Measurements from ENCODE around the gene SIRPB2. TPM values are rescaled to one million over a fixed set of nuclear protein-coding genes. Genes with fewer than 3 reads are reported as not detected.

Gene SIRPB2
- total and polyA plus RNA-seq, 10 of the 15 experiments (the other 5 are each of a cell fraction or from before 2014, with no cell fraction given) = not detected

DNA sequence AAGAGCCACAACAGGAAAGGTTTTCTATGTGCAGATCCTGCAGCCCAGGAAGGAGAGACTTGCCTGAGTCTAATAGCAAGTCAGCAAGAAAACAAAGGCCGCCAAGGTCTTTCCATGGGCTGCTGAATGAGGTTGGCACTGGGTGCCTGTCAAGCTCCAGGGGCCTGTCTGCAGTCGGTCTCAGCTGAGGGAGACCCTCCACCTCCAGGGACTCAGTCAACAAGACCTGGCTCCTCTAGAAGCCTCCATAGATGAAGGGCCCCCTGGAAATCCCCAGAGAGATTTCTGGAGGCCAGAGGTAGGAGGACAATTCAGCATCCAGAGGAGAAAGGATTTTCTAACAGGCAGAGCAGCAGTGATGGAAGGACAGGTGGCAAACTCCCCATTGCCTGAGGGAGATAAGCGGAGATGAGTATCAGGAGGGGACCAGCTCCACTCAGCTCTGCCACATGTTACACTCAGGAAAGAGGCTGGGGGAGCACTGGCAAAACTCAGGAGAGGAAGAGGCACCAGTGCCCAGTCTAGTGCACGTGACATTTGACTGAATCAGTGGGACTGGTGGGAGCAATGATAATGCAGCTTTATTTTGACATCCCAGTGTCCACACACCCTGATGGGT lies 64.9 kb downstream of the SIRPB2 start:
- 45% methylated on average over 4 of the region's 4 CpGs for WGBS (ENCODE audit: insufficient coverage, insufficient replicate concordance, low lambda C conversion rate, missing lambda C conversion rate)
- in situ Hi-C loops (cut with MboI) = no loop called here
- RAD21 ChIA-PET (ENCODE audit: unreplicated experiment) = no interaction called here

More for the DNA sequence above, 64.9 kb downstream of the SIRPB2 start:
- H2AFZ ChIP-seq (ENCODE audit: control insufficient read depth, low read depth, low read length) = no peak overlapping the region
- H3K27me3 ChIP-seq (replicated peaks in 1 of 2; ENCODE audit: control insufficient read depth in 2 of 2, insufficient read depth in 2 of 2, low read length in 1 of 2) = no peaks in the 10 kb centered on the region; a peak in 2 of 4 replicates
- no peaks in the 10 kb centered on the region for H3K36me3 ChIP-seq (ENCODE audit: control insufficient read depth in 2 of 2, insufficient read depth in 2 of 2, low read length in 1 of 2)
- BruUV-seq (replicated peaks) = no TSS peak
- no peak for FAIRE-seq
- intact Hi-C loops (cut with micrococcal nuclease; ENCODE audit: unreplicated experiment) = no loop called here
- H3K4me2 ChIP-seq (ENCODE audit: control insufficient read depth, insufficient read depth) = no peak overlapping the region
- no peak for TF ChIP-seq CREM (IDR thresholded peaks at IDR 0.05; ENCODE audit: low read depth)
- no peak for TF ChIP-seq BMI1 (IDR thresholded peaks at IDR 0.05; ENCODE audit: borderline replicate concordance)
- no peak for TF ChIP-seq SMC3 (IDR thresholded peaks at IDR 0.05; ENCODE audit: borderline replicate concordance, low read length)
- TF ChIP-seq USF2 (IDR thresholded peaks at IDR 0.05; ENCODE audit: borderline replicate concordance, low read depth, low read length) = no peak
- TF ChIP-seq ATF7 (IDR thresholded peaks at IDR 0.05; ENCODE audit: low read depth) = no peak
- TF ChIP-seq MEF2B (IDR thresholded peaks at IDR 0.05; ENCODE audit: partially characterized antibody, poor library complexity, severe bottlenecking) = no peak
- no peak for TF ChIP-seq NFXL1 (IDR thresholded peaks at IDR 0.05; ENCODE audit: borderline replicate concordance)
- TF ChIP-seq FOXM1 (IDR thresholded peaks at IDR 0.05; ENCODE audit: low read depth, low read length) = no peak
- no peak for TF ChIP-seq MXI1 (IDR thresholded peaks at IDR 0.05; ENCODE audit: low read depth, low read length)
- TF ChIP-seq BACH1 (IDR thresholded peaks at IDR 0.05; ENCODE audit: borderline replicate concordance) = no peak
- H3K9ac ChIP-seq (ENCODE audit: control insufficient read depth, insufficient read depth, low read length) = no peak overlapping the region
- H3K4me1 ChIP-seq (ENCODE audit: control insufficient read depth, insufficient read depth, low read length) = no peaks in the 10 kb centered on the region
- H3K4me3 ChIP-seq = no peak overlapping the region
- DNase-seq (ENCODE audit: low read depth, low spot score) = no peak
- POLR2A ChIA-PET = no interaction called here
- ATAC-seq = no peak
- H3K27ac ChIP-seq (ENCODE audit: control insufficient read depth, insufficient read depth) = no peak overlapping the region
- no peaks in the 10 kb centered on the region for H4K20me1 ChIP-seq (ENCODE audit: control insufficient read depth, insufficient read depth)
- SMC1A ChIA-PET (ENCODE audit: uncharacterized antibody, unreplicated experiment) = interaction anchor here (2.2 kb wide), 1 partner anchor 10 kb away, joined by 6 read pairs; no protein-coding TSS in a partner anchor
- CTCF ChIA-PET = interaction anchor here (1.0 to 1.1 kb wide), 2 partner anchors 27 to 41 kb away, joined by 3 read pairs; no protein-coding TSS in a partner anchor
- H3K79me2 ChIP-seq (ENCODE audit: control insufficient read depth, insufficient read depth, low read length) = no peaks in the 10 kb centered on the region
- H3K9me3 ChIP-seq (replicated peaks; ENCODE audit: control insufficient read depth, insufficient read depth, low read length) = no peaks in the 10 kb centered on the region; the same call in 2 of the 3 replicates

Small RNA genes within 50 kb of the gene (small RNA-seq; reads per million reads assigned to genes)
- not detected for gene RNU6-917P

Other genes with a start within 250 kb of the SIRPB2 start
- 0.45 and 0.49 TPM in 2 replicates for gene SNPH, start 225.1 kb downstream of the SIRPB2 start, total RNA-seq (2014; rRNA removed)
- gene SNPH, start 225.1 kb downstream of the SIRPB2 start, total RNA-seq (2014; rRNA removed; fragmentation: Illumina TruSeq; extraction: Trizol) = 0.13 and 0.14 TPM in 2 replicates
- gene SNPH, start 225.1 kb downstream of the SIRPB2 start, total RNA-seq (2021) = 0.31 and 0.53 TPM in 2 replicates
- not detected in 2 replicates for gene SNPH, start 225.1 kb downstream of the SIRPB2 start, polyA plus RNA-seq (2011; rRNA removed)
- 0.05 and 0.15 TPM in 2 replicates for gene SNPH, start 225.1 kb downstream of the SIRPB2 start, polyA plus RNA-seq (2014; fragmentation: Illumina TruSeq; extraction: Trizol)
- gene SNPH, start 225.1 kb downstream of the SIRPB2 start, polyA plus RNA-seq (2014; fragmentation: Nextera tagmentation; extraction: Ambion mirVana) = under 1 TPM in 1 of 2 experiments, not detected in 1; 0.02 TPM
- 0.27 and 0.40 TPM in 2 replicates for gene SNPH, start 225.1 kb downstream of the SIRPB2 start, polyA plus RNA-seq (2014; rRNA removed)
- gene SNPH, start 225.1 kb downstream of the SIRPB2 start, polyA plus RNA-seq (2016; fragmentation: Nextera tagmentation; extraction: Ambion mirVana) = under 1 TPM; 0.37 to 0.44 TPM
- 0.60 and 1.1 TPM in 2 replicates for gene SDCBP2, start 162.3 kb downstream of the SIRPB2 start, total RNA-seq (2014; rRNA removed)
- 0.45 and 0.60 TPM in 2 replicates for gene SDCBP2, start 162.3 kb downstream of the SIRPB2 start, total RNA-seq (2014; rRNA removed; fragmentation: Illumina TruSeq; extraction: Trizol)
- gene SDCBP2, start 162.3 kb downstream of the SIRPB2 start, total RNA-seq (2021) = 0.77 and 1.5 TPM in 2 replicates
- 1.3 and 1.5 TPM in 2 replicates for gene SDCBP2, start 162.3 kb downstream of the SIRPB2 start, polyA plus RNA-seq (2011; rRNA removed)
- gene SDCBP2, start 162.3 kb downstream of the SIRPB2 start, polyA plus RNA-seq (2014; fragmentation: Illumina TruSeq; extraction: Trizol) = 0.51 and 0.96 TPM in 2 replicates
- gene SDCBP2, start 162.3 kb downstream of the SIRPB2 start, polyA plus RNA-seq (2014; fragmentation: Nextera tagmentation; extraction: Ambion mirVana) = under 1 TPM in 1 of 2 experiments, not detected in 1; 0.16 TPM
- 1.3 and 1.9 TPM in 2 replicates for gene SDCBP2, start 162.3 kb downstream of the SIRPB2 start, polyA plus RNA-seq (2014; rRNA removed)
- 1 to 10 TPM; 1.4 to 2.4 TPM for gene SDCBP2, start 162.3 kb downstream of the SIRPB2 start, polyA plus RNA-seq (2016; fragmentation: Nextera tagmentation; extraction: Ambion mirVana)
- 88.4 and 103 TPM in 2 replicates for gene FKBP1A, start 98.4 kb downstream of the SIRPB2 start, total RNA-seq (2014; rRNA removed)
- 121 and 129 TPM in 2 replicates for gene FKBP1A, start 98.4 kb downstream of the SIRPB2 start, total RNA-seq (2014; rRNA removed; fragmentation: Illumina TruSeq; extraction: Trizol)
- gene FKBP1A, start 98.4 kb downstream of the SIRPB2 start, total RNA-seq (2021) = 249 and 256 TPM in 2 replicates
- gene FKBP1A, start 98.4 kb downstream of the SIRPB2 start, polyA plus RNA-seq (2011; rRNA removed) = 412 and 519 TPM in 2 replicates
- gene FKBP1A, start 98.4 kb downstream of the SIRPB2 start, polyA plus RNA-seq (2014; fragmentation: Illumina TruSeq; extraction: Trizol) = 687 and 768 TPM in 2 replicates
- 100 to 1,000 TPM; 150 to 166 TPM for gene FKBP1A, start 98.4 kb downstream of the SIRPB2 start, polyA plus RNA-seq (2014; fragmentation: Nextera tagmentation; extraction: Ambion mirVana)
- 258 and 259 TPM in 2 replicates for gene FKBP1A, start 98.4 kb downstream of the SIRPB2 start, polyA plus RNA-seq (2014; rRNA removed)
- gene FKBP1A, start 98.4 kb downstream of the SIRPB2 start, polyA plus RNA-seq (2016; fragmentation: Nextera tagmentation; extraction: Ambion mirVana) = 100 to 1,000 TPM; 590 TPM
- gene NSFL1C, start 24.6 kb downstream of the SIRPB2 start, total RNA-seq (2014; rRNA removed) = 34.8 and 34.9 TPM in 2 replicates
- gene NSFL1C, start 24.6 kb downstream of the SIRPB2 start, total RNA-seq (2014; rRNA removed; fragmentation: Illumina TruSeq; extraction: Trizol) = 19.5 and 21.5 TPM in 2 replicates
- gene NSFL1C, start 24.6 kb downstream of the SIRPB2 start, total RNA-seq (2021) = 74.4 and 75.8 TPM in 2 replicates
- gene NSFL1C, start 24.6 kb downstream of the SIRPB2 start, polyA plus RNA-seq (2011; rRNA removed) = 19.9 and 31.0 TPM in 2 replicates
- gene NSFL1C, start 24.6 kb downstream of the SIRPB2 start, polyA plus RNA-seq (2014; fragmentation: Illumina TruSeq; extraction: Trizol) = 75.4 and 77.5 TPM in 2 replicates
- 10 to 100 TPM; 27.7 to 29.4 TPM for gene NSFL1C, start 24.6 kb downstream of the SIRPB2 start, polyA plus RNA-seq (2014; fragmentation: Nextera tagmentation; extraction: Ambion mirVana)
- 41.5 and 49.4 TPM in 2 replicates for gene NSFL1C, start 24.6 kb downstream of the SIRPB2 start, polyA plus RNA-seq (2014; rRNA removed)
- 100 to 1,000 TPM in 1 of 2 experiments, 10 to 100 TPM in 1; 92.2 to 100 TPM for gene NSFL1C, start 24.6 kb downstream of the SIRPB2 start, polyA plus RNA-seq (2016; fragmentation: Nextera tagmentation; extraction: Ambion mirVana)
- gene SIRPD, start 66.3 kb upstream of the SIRPB2 start, total RNA-seq (2014; rRNA removed) = 0.54 and 1.1 TPM in 2 replicates
- 0.46 and 1.0 TPM in 2 replicates for gene SIRPD, start 66.3 kb upstream of the SIRPB2 start, total RNA-seq (2014; rRNA removed; fragmentation: Illumina TruSeq; extraction: Trizol)
- gene SIRPD, start 66.3 kb upstream of the SIRPB2 start, total RNA-seq (2021) = 0.51 and 1.1 TPM in 2 replicates
- gene SIRPD, start 66.3 kb upstream of the SIRPB2 start, polyA plus RNA-seq (2011; rRNA removed) = 0.10 TPM in 1 of 2 replicates, not detected in the other
- 0.52 and 1.6 TPM in 2 replicates for gene SIRPD, start 66.3 kb upstream of the SIRPB2 start, polyA plus RNA-seq (2014; fragmentation: Illumina TruSeq; extraction: Trizol)
- gene SIRPD, start 66.3 kb upstream of the SIRPB2 start, polyA plus RNA-seq (2014; fragmentation: Nextera tagmentation; extraction: Ambion mirVana) = 1 to 10 TPM in 1 of 2 experiments, under 1 TPM in 1; 0.77 to 1.1 TPM
- 0.06 and 0.18 TPM in 2 replicates for gene SIRPD, start 66.3 kb upstream of the SIRPB2 start, polyA plus RNA-seq (2014; rRNA removed)
- gene SIRPD, start 66.3 kb upstream of the SIRPB2 start, polyA plus RNA-seq (2016; fragmentation: Nextera tagmentation; extraction: Ambion mirVana) = under 1 TPM; 0.74 to 0.99 TPM
- 10.0 and 10.3 TPM in 2 replicates for gene SIRPB1, start 128.6 kb upstream of the SIRPB2 start, total RNA-seq (2014; rRNA removed)
- 8.2 and 12.0 TPM in 2 replicates for gene SIRPB1, start 128.6 kb upstream of the SIRPB2 start, total RNA-seq (2014; rRNA removed; fragmentation: Illumina TruSeq; extraction: Trizol)
- gene SIRPB1, start 128.6 kb upstream of the SIRPB2 start, total RNA-seq (2021) = 18.9 and 20.1 TPM in 2 replicates
- 2.7 and 3.4 TPM in 2 replicates for gene SIRPB1, start 128.6 kb upstream of the SIRPB2 start, polyA plus RNA-seq (2011; rRNA removed)
- gene SIRPB1, start 128.6 kb upstream of the SIRPB2 start, polyA plus RNA-seq (2014; fragmentation: Illumina TruSeq; extraction: Trizol) = 22.3 and 26.0 TPM in 2 replicates
- 10 to 100 TPM; 27.9 to 33.8 TPM for gene SIRPB1, start 128.6 kb upstream of the SIRPB2 start, polyA plus RNA-seq (2014; fragmentation: Nextera tagmentation; extraction: Ambion mirVana)
- 17.0 and 17.9 TPM in 2 replicates for gene SIRPB1, start 128.6 kb upstream of the SIRPB2 start, polyA plus RNA-seq (2014; rRNA removed)
- gene SIRPB1, start 128.6 kb upstream of the SIRPB2 start, polyA plus RNA-seq (2016; fragmentation: Nextera tagmentation; extraction: Ambion mirVana) = 1 to 10 TPM; 9.2 to 9.7 TPM
- 2.6 and 4.3 TPM in 2 replicates for gene SIRPG, start 166.4 kb upstream of the SIRPB2 start, total RNA-seq (2014; rRNA removed)
- gene SIRPG, start 166.4 kb upstream of the SIRPB2 start, total RNA-seq (2014; rRNA removed; fragmentation: Illumina TruSeq; extraction: Trizol) = 2.7 and 3.1 TPM in 2 replicates
- gene SIRPG, start 166.4 kb upstream of the SIRPB2 start, total RNA-seq (2021) = 3.4 and 4.0 TPM in 2 replicates
- gene SIRPG, start 166.4 kb upstream of the SIRPB2 start, polyA plus RNA-seq (2011; rRNA removed) = 0.95 and 1.1 TPM in 2 replicates
- gene SIRPG, start 166.4 kb upstream of the SIRPB2 start, polyA plus RNA-seq (2014; fragmentation: Illumina TruSeq; extraction: Trizol) = 7.6 and 8.3 TPM in 2 replicates
- 10 to 100 TPM; 10.0 to 13.0 TPM for gene SIRPG, start 166.4 kb upstream of the SIRPB2 start, polyA plus RNA-seq (2014; fragmentation: Nextera tagmentation; extraction: Ambion mirVana)
- gene SIRPG, start 166.4 kb upstream of the SIRPB2 start, polyA plus RNA-seq (2014; rRNA removed) = 6.5 and 6.9 TPM in 2 replicates
- 1 to 10 TPM; 2.9 to 4.0 TPM for gene SIRPG, start 166.4 kb upstream of the SIRPB2 start, polyA plus RNA-seq (2016; fragmentation: Nextera tagmentation; extraction: Ambion mirVana)

All from GM12878 (cell line).